Body of pancreas (tissue), 4 donors: Measurements from ENCODE around the gene RASD1.
"Not testable (repeated sequence)": the region's sequence is repeated elsewhere in the genome, so short reads cannot be mapped to it uniquely, and the experiment has no call there.

Experiments
- POLR2A ChIP-seq, 3 donors: fragments of 450-650 bp; IDR thresholded peaks; one replicate each; pipeline ENCODE4 v1.6.1; 2016; ENCODE audit warnings: antibody characterized with exemption in 3 of 3, mild to moderate bottlenecking in 2 of 3
- TF ChIP-seq, protein P1 (sequence below), 7 experiments: fragments of 450-650 bp in 4 of 7; fragments of 200-600 bp in 3 of 7; sonication (generic) in 3 of 7; IDR thresholded peaks; one replicate each; pipeline ENCODE4 v1.5.1; 2016 to 2019; ENCODE audit warnings: antibody characterized with exemption in 7 of 7

DNA sequence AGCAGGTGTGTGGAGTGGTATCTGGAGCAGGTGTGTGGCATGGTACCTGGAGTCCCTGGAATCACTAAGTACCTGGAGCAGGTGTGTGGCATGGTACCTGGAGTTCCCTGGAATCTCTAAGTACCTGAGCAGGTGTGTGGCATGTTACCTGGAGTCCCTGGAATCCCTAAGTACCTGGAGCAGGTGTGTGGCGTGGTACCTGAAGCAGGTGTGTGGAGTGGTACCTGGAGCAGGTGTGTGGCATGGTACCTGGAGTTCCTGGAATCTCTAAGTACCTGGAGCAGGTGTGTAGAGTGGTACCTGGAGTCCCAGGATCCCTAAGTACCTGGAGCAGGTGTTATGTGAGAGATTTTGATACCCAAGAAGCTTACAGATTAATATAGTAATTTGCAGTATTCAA lies 41.5 kb downstream of the RASD1 start:
- TF ChIP-seq, protein P1, sequence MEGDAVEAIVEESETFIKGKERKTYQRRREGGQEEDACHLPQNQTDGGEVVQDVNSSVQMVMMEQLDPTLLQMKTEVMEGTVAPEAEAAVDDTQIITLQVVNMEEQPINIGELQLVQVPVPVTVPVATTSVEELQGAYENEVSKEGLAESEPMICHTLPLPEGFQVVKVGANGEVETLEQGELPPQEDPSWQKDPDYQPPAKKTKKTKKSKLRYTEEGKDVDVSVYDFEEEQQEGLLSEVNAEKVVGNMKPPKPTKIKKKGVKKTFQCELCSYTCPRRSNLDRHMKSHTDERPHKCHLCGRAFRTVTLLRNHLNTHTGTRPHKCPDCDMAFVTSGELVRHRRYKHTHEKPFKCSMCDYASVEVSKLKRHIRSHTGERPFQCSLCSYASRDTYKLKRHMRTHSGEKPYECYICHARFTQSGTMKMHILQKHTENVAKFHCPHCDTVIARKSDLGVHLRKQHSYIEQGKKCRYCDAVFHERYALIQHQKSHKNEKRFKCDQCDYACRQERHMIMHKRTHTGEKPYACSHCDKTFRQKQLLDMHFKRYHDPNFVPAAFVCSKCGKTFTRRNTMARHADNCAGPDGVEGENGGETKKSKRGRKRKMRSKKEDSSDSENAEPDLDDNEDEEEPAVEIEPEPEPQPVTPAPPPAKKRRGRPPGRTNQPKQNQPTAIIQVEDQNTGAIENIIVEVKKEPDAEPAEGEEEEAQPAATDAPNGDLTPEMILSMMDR (IDR thresholded peaks at IDR 0.05), result not testable (repeated sequence)
- TF ChIP-seq POLR2A (IDR thresholded peaks at IDR 0.05), result not testable (repeated sequence)
